SK-N-SH treated with all-trans-retinoic acid at 6 μM for 48 hours (cell line): Measurements from ENCODE around the gene HERPUD2.

ENCODE experiments used
- OSR1 ChIP-seq: fragments of 250-450 bp; sonication (Bioruptor Pico); IDR thresholded peaks from 2 replicates; pipeline ENCODE4 v1.8.0; 2022; ENCODE audit warnings: moderate library complexity, mild to moderate bottlenecking, inconsistent platforms
- RARB ChIP-seq: fragments of 250-450 bp; sonication (Bioruptor Pico); IDR thresholded peaks from 2 replicates; pipeline ENCODE4 v1.8.0; 2021; ENCODE audit warnings: mild to moderate bottlenecking, moderate library complexity
- TCF4 ChIP-seq: fragments of 250-450 bp; sonication (Bioruptor Pico); IDR thresholded peaks from 2 replicates; pipeline ENCODE4 v1.8.0; 2021; ENCODE audit warnings: mild to moderate bottlenecking, moderate library complexity, borderline replicate concordance
- TOX ChIP-seq: fragments of 250-450 bp; sonication (Bioruptor Pico); IDR thresholded peaks from 2 replicates; pipeline ENCODE4 v1.8.0; 2021; ENCODE audit warnings: mild to moderate bottlenecking, moderate library complexity, borderline replicate concordance
- ZC3H10 ChIP-seq: fragments of 250-450 bp; sonication (Bioruptor Pico); IDR thresholded peaks from 2 replicates; pipeline ENCODE4 v1.5.1; 2021; ENCODE audit warnings: mild to moderate bottlenecking, moderate library complexity
- ZFP30 ChIP-seq: fragments of 450-650 bp; formaldehyde crosslinking; IDR thresholded peaks from 2 replicates; pipeline ENCODE4 v1.5.0; 2022; ENCODE audit warnings: mild to moderate bottlenecking, moderate library complexity
- ZNF8 ChIP-seq: fragments of 450-650 bp; formaldehyde crosslinking; IDR thresholded peaks from 2 replicates; pipeline ENCODE4 v1.5.0; 2020; ENCODE audit warnings: mild to moderate bottlenecking, moderate library complexity

DNA sequence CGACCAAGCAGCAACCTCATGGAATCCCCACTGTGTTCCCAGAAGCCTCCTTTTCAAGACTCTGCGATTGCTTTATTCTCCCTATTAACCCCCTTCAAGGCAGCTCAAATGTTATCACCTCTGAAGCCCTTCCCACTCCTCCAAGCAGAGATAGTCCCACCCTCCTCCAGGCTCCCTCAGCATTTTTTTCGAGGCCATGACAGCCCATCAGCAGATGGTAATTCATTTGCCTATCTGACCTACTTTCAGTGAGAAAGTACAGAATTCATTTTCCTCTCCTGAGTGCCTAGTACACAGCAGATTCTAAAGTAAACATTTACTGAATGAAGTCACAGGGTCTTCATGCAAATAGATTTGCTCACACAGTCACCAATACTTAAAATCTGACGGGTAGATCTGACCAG, 47.8 kb downstream of the HERPUD2 start:
- TF ChIP-seq ZNF8 (CRISPR knock-in tag): no peak
- TF ChIP-seq RARB (CRISPR knock-in tag): no peak
- TF ChIP-seq ZC3H10 (CRISPR knock-in tag): no peak
- no peak for TF ChIP-seq TCF4
- no peak for TF ChIP-seq ZFP30 (CRISPR knock-in tag)
- no peak for TF ChIP-seq TOX (CRISPR knock-in tag)
- TF ChIP-seq OSR1 (CRISPR knock-in tag): no peak
